HG02970 (cell line): ENCODE results near the gene RNASE7.

Experiments
- ATAC-seq: cut with Tn5 transposase; IDR thresholded peaks from one replicate; pipeline ENCODE4 v1.9.1; 2021; ENCODE audit warnings: mild to moderate bottlenecking, moderate library complexity, moderate number of reproducible peaks; ENCODE audit not compliant: unreplicated experiment, low FRiP score

Gene RNASE7

GRCh38 chr14:21084998-21085853 lies 43.1 kb downstream of the RNASE7 start:
- ATAC-seq = no peak

GRCh38 chr14:21086908-21087293 lies 44.7 kb downstream of the RNASE7 start:
- no peak for ATAC-seq

GRCh38 chr14:21087294-21088091 lies 45.3 kb downstream of the RNASE7 start:
- ATAC-seq = no peak

- ATAC-seq = no peak
Measured at GRCh38 chr14:21088687-21089086, 46.5 kb downstream of the RNASE7 start.

GRCh38 chr14:21089271-21089670 lies 47.1 kb downstream of the RNASE7 start:
- no peak for ATAC-seq

GRCh38 chr14:21089877-21090193 lies 47.7 kb downstream of the RNASE7 start:
- no peak for ATAC-seq

- ATAC-seq = no peak
Measured at GRCh38 chr14:21090194-21090939, 48.2 kb downstream of the RNASE7 start.

GRCh38 chr14:21090940-21091663 lies 48.9 kb downstream of the RNASE7 start:
- no peak for ATAC-seq

GRCh38 chr14:21091821-21092272 lies 49.7 kb downstream of the RNASE7 start:
- no peak for ATAC-seq

- ATAC-seq = peak; percentile 77
Measured at GRCh38 chr14:21092273-21093011, 50.3 kb downstream of the RNASE7 start.

GRCh38 chr14:21093018-21093417 lies 50.9 kb downstream of the RNASE7 start:
- ATAC-seq = no peak
